VCaP (cell line): ENCODE measurements around the gene ASB18.

Source experiments
- H3K27ac ChIP-seq: fragments of 450-650 bp; 2 replicates; pipeline ENCODE4 v1.5.1; 2017
- CTCF ChIP-seq: fragments of 450-650 bp; conservative IDR thresholded peaks from 2 replicates; pipeline ENCODE4 v1.5.1; 2017; ENCODE audit warnings: mild to moderate bottlenecking, moderate library complexity

Gene ASB18

DNA sequence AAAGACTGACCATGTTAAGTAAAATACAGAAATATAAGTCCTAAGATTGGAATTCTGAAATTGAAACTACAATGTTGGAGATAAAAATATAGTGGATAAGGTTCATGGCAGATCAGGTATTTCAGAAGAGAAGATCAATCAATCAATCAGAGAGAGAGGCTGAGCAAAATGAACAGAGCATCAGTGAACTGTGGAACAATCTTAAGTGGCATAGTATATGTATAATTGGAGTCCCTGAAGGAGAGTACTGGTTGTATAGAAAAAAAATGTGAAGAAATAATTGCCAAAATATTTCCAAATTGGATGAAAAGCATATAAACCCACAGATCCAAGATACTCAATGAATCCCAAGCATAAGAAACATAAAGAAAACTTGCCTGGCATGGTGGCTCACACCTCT is 35.0 kb downstream of the ASB18 start:
- no peak for TF ChIP-seq CTCF
- H3K27ac ChIP-seq = no peak overlapping the region

DNA sequence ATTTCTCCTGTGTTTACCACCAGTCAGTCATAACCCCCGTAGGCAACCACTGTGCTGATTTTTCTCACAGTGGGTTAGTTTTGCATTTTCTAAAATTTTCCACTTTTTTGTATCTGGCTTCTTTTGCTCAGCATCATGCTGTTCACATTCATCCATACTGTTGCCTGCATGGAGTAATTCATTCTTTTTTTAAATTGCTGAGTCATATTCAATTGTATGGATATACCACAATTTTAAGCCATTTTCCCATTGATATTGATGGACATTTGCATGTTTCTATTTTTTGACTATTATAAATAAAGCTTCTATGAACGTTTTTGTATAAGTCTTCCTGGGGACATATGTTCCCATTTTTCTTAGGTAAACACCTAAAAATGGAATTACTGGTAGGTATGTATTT is 40.5 kb downstream of the ASB18 start:
- no peak for TF ChIP-seq CTCF
- H3K27ac ChIP-seq = no peak overlapping the region

- no peak overlapping the region for H3K27ac ChIP-seq
- TF ChIP-seq CTCF = no peak
Observed at GRCh38 chr2:236221798-236222197, 42.4 kb downstream of the ASB18 start.

DNA sequence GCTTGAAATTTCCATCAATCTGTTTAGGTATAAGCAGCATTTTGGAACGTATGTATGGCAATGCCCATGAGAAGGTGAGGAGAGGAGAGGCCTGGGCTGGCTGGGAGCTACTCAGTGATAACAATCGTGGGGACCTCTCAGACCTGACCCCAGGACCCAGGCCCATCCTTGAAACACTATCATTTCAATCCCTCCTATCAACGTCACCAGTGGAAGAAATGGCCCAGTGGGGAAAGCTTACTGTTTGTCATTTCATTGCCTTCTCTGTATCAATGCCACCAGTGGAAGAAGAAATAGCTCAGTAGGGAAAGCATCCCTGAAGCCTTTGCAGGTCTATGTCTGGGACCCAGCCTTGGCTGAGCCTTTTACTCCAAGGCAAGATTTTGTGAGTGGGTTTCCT is 44.8 kb downstream of the ASB18 start:
- no peak overlapping the region for H3K27ac ChIP-seq
- TF ChIP-seq CTCF = no peak

DNA sequence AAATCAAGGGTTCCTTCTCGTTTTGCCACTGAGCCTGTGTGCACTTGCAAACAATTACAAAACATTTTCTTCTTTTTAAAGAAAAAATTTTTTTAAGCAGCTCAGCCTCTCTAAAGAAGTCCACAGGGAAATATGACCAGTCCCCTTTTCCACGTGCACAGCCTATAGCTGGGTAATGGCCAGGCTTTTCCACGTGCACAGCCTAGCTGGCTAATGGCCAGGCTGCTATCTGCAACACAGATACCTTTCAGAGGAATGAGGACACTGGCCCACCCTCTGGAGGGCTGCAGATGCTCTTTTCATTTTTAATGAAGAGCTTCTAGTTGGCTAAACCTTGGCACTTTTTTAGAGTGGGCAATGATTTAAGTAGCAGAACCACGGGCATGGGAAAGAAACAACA is 46.3 kb downstream of the ASB18 start:
- no peak for TF ChIP-seq CTCF
- no peak overlapping the region for H3K27ac ChIP-seq

DNA sequence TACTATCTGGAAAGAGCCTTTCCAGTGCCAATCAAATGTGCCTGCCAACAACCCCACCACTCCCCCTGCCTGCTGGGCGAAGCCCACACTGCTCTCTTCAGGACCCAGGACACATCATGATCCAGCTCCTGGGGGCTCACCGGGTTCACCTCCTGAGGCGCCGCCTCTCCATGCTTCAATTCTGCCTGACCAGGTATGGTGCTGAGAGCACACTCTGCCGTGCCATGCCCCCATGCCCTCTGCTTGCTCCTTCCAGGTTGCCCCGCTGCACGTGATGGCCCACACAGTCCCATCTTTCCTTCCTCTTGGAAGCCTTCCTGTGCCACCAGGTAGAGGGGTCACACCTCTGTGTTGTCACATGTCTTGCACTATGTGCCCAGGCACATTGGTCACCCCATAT is 47.5 kb downstream of the ASB18 start:
- no peak for TF ChIP-seq CTCF
- no peak overlapping the region for H3K27ac ChIP-seq

DNA sequence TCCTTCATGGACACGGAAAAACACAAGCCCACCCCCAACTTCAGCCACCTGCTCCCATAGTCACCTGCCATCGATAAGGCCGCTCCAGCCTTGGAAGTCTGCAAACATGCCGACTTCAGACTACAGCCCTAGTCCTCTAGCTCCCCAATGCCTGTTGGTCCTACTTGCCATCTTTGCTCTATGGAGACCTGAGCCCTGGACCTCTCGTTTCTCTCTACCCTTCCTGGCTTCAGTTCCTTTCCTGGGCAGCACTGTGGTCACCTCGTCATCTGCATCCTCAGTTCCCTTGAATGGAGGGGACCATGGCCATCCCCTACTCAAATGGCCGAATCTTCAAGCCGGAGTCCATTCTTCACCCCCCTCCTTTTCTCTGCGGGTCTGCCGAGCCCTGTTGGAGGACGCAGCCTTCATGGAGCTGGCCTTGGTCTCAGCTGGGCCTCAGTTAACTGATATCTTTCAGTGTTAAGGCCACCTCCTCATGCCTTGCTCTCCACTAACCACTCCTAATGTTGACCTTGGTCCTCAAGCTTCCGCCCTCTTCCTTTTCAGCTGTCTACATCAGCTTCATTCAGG is 48.4 kb downstream of the ASB18 start:
- H3K27ac ChIP-seq = no peak overlapping the region
- TF ChIP-seq CTCF = no peak
